Heart left ventricle (tissue), 13 donors: ENCODE data around the gene MARCHF10.

ENCODE experiments used
- CTCF ChIP-seq, 12 donors: fragments of 200-600 bp; sonication (generic) in 4 of 12; IDR thresholded peaks; one replicate each; pipeline versions ENCODE4 v1.5.0 to v1.8.0; 2018 to 2022; ENCODE audit warnings: antibody characterized with exemption in 12 of 12, mild to moderate bottlenecking in 5 of 12
- POLR2A ChIP-seq, 2 donors: fragments of 450-650 bp; IDR thresholded peaks; one replicate each; pipeline ENCODE4 v1.6.1; 2017; ENCODE audit warnings: antibody characterized with exemption in 2 of 2, mild to moderate bottlenecking in 2 of 2, moderate library complexity in 2 of 2
- donor health status: ischemic (EF 13 %, LVEDD 7.1; RV severe dilation, severe dysfunction).
- donor health status: DM: no; HTN: yes; CAD: no.
- donor health status: DM: no; HTN: no; CAD: no.
- donor health status: ischemic (EF 25% LVEDD 6.9; RV normal size, moderate dysfunction).
- donor health status: ischemic (EF 25% LVEDD 5.7; RV mildly dilated, moderate dysfunction).
- donor health status: ischemic (EF 35%, LVEDD 5.7; RV mildly dilated, moderate dysfunction).
- donor health status: nonischemic (EF 11% LVEDD 7.7; RV severe dilation, severe dysfunction).
- donor health status: DM: yes; HTN: yes; CAD: no.
- donor health status: PGD.
- donor health status: ischemic (EF 29% LVEDD 5.4; RV normal size, mild dysfunction).
- donor health status: nonischemic (EF 23%, LVEDD 6.1; RV moderate dilation, normal function).

DNA sequence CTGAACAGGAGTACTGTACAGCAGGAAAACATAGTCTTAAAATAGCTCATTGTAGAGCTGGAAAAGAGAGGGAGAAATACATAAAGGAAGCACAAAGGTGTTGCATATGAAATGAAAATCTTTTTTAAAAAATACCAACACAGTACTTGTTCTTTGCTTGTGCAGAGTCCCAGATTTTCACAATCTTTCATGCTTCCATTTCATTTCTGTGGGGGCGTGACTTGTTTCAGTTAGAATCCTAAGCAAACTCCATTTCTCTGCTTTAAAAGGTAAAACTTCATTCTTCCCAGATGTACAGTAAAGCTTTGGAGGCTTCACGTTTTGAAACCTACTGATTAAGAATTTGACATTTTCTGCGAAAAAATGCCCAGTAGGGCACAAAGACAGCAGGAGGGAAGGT lies 48.5 kb upstream of the MARCHF10 start:
- no peak for TF ChIP-seq CTCF (IDR thresholded peaks at IDR 0.05)
- TF ChIP-seq POLR2A (IDR thresholded peaks at IDR 0.05), result no peak
